Fibroblast of lung (primary cell): ENCODE measurements around the gene LAMA5. TPM values are rescaled to one million over a fixed set of nuclear protein-coding genes. Genes with fewer than 3 reads are reported as not detected.

Experiments used
- DNase-seq, 2 donors: peaks; one replicate each; pipeline versions ENCODE4 v3.0.0 to v3.0.0-alpha.2; 2010; ENCODE audit warnings: low read depth in 2 of 2
- H2AFZ ChIP-seq: 2 replicates; pipeline ENCODE4 v1.5.1; 2012; ENCODE audit warnings: low read length, control low read depth, inconsistent platforms
- H3K27ac ChIP-seq: 2 replicates; pipeline ENCODE4 v1.5.1; 2011; ENCODE audit warnings: low read length, control low read depth; ENCODE audit not compliant: insufficient read depth
- H3K27me3 ChIP-seq: 2 replicates; pipeline ENCODE4 v1.5.1; 2011; ENCODE audit warnings: mild to moderate bottlenecking, low read length; ENCODE audit not compliant: control insufficient read depth, insufficient read depth
- H3K36me3 ChIP-seq: 2 replicates; pipeline ENCODE4 v1.5.1; 2011; ENCODE audit warnings: low read length; ENCODE audit not compliant: control insufficient read depth, insufficient read depth
- H3K4me1 ChIP-seq: 2 replicates; pipeline ENCODE4 v1.5.1; 2011; ENCODE audit warnings: low read length; ENCODE audit not compliant: control insufficient read depth, insufficient read depth; ENCODE audit errors: extremely low read depth
- H3K4me2 ChIP-seq: 2 replicates; pipeline ENCODE4 v1.5.1; 2011; ENCODE audit warnings: low read length, control low read depth; ENCODE audit not compliant: insufficient read depth; ENCODE audit errors: extremely low read depth
- H3K4me3 ChIP-seq, 4 experiments: fragments of 200-600 bp in 1 of 4; sonication (generic) in 1 of 4; replicated peaks in 1 of 4; 2 replicates each; pipeline ENCODE4 v1.5.1; 2011 to 2016; ENCODE audit warnings: low read length in 4 of 4, low read depth in 3 of 4, mild to moderate bottlenecking in 3 of 4, control low read depth in 2 of 4, inconsistent platforms in 1 of 4, mixed read lengths in 1 of 4; ENCODE audit not compliant: insufficient read depth in 1 of 4; ENCODE audit errors: control extremely low read depth in 1 of 4
- H3K79me2 ChIP-seq: 2 replicates; pipeline ENCODE4 v1.5.1; 2012; ENCODE audit warnings: mild to moderate bottlenecking, low read length, inconsistent platforms; ENCODE audit not compliant: control insufficient read depth, insufficient read depth
- H3K9ac ChIP-seq: 2 replicates; pipeline ENCODE4 v1.5.1; 2011; ENCODE audit warnings: mild to moderate bottlenecking, low read length, control low read depth; ENCODE audit not compliant: insufficient read depth
- H3K9me3 ChIP-seq: 2 replicates; pipeline ENCODE4 v1.5.1; 2012; ENCODE audit warnings: low read depth, low read length; ENCODE audit not compliant: control insufficient read depth, insufficient read depth
- H4K20me1 ChIP-seq: 2 replicates; pipeline ENCODE4 v1.5.1; 2011; ENCODE audit warnings: low read length; ENCODE audit not compliant: control insufficient read depth, insufficient read depth; ENCODE audit errors: extremely low read depth
- EZH2 ChIP-seq: IDR thresholded peaks from 2 replicates; pipeline ENCODE4 v1.5.1; 2012; ENCODE audit warnings: low read length, control low read depth, mild to moderate bottlenecking; ENCODE audit errors: missing control alignments
- polyA plus RNA-seq, 2 donors: library from polyadenylated mRNA; depleted of rRNA in 1 of 2; stranded (reverse) in 1 of 2; unstranded in 1 of 2; fragments of >200 nt; gene quantifications; 2 replicates each; pipeline ENCODE4 v1.2.1, GENCODE V29; 2011 to 2012; ENCODE audit warnings: missing spikeins in 1 of 2
- total RNA-seq: library from RNA; depleted of rRNA; stranded (reverse); fragments of >200 nt; gene quantifications from 2 replicates; pipeline ENCODE4 v1.2.1, GENCODE V29; 2014
- TF ChIP-seq, protein P1 (sequence below), 2 donors: IDR thresholded peaks in 1 of 2; conservative IDR thresholded peaks in 1 of 2; 1 replicate in 1 of 2; 2 replicates in 1 of 2; pipeline ENCODE4 v1.5.1; 2011 to 2012; ENCODE audit warnings: low read length in 2 of 2, control low read depth in 1 of 2, inconsistent platforms in 1 of 2, low read depth in 1 of 2, mild to moderate bottlenecking in 1 of 2

The LAMA5 gene
- total and polyA plus RNA-seq, 2 donors (not counting 1 experiment from before 2014, with no cell fraction given) = 1.5 to 81.6 TPM

DNA sequence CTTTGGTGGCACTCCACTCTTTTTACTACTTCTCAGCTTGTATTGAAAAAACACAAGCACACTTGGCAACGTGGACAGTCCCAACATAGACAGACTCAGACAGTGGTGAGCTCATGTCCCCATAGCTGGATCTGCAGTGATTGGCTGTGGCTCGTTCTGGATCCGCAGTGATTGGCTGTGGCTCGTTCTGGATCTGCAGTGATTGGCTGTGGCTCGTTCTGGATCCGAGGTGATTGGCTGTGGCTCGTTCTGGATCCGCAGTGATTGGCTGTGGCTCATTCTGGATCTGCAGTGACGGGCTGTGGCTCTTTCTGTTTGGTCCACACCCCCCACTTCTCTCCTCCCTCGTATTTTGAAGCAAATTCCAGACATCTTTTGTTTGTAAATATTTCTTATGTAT lies 100.8 kb downstream of the LAMA5 start:
- H3K36me3 ChIP-seq = peaks cover under 1% of the 10 kb centered on the region
- H2AFZ ChIP-seq = no peak overlapping the region
- H4K20me1 ChIP-seq = no peaks in the 10 kb centered on the region
- no peaks in the 10 kb centered on the region for H3K27me3 ChIP-seq
- H3K27ac ChIP-seq = no peak overlapping the region
- H3K4me1 ChIP-seq = no peaks in the 10 kb centered on the region
- H3K9ac ChIP-seq = no peak overlapping the region
- DNase-seq = peak in 1 of 2 donors; percentile 3
- no peak for TF ChIP-seq EZH2
- TF ChIP-seq, protein P1, sequence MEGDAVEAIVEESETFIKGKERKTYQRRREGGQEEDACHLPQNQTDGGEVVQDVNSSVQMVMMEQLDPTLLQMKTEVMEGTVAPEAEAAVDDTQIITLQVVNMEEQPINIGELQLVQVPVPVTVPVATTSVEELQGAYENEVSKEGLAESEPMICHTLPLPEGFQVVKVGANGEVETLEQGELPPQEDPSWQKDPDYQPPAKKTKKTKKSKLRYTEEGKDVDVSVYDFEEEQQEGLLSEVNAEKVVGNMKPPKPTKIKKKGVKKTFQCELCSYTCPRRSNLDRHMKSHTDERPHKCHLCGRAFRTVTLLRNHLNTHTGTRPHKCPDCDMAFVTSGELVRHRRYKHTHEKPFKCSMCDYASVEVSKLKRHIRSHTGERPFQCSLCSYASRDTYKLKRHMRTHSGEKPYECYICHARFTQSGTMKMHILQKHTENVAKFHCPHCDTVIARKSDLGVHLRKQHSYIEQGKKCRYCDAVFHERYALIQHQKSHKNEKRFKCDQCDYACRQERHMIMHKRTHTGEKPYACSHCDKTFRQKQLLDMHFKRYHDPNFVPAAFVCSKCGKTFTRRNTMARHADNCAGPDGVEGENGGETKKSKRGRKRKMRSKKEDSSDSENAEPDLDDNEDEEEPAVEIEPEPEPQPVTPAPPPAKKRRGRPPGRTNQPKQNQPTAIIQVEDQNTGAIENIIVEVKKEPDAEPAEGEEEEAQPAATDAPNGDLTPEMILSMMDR (conservative IDR thresholded peaks at IDR 0.05 in 1 of 2, IDR thresholded peaks at IDR 0.05 in 1 of 2; ENCODE audit: low read depth in 1 of 2, low read length in 2 of 2) = no peak
- H3K4me3 ChIP-seq = no peak overlapping the region
- H3K79me2 ChIP-seq = no peaks in the 10 kb centered on the region
- no peak overlapping the region for H3K4me2 ChIP-seq
- H3K9me3 ChIP-seq = no peaks in the 10 kb centered on the region

DNA sequence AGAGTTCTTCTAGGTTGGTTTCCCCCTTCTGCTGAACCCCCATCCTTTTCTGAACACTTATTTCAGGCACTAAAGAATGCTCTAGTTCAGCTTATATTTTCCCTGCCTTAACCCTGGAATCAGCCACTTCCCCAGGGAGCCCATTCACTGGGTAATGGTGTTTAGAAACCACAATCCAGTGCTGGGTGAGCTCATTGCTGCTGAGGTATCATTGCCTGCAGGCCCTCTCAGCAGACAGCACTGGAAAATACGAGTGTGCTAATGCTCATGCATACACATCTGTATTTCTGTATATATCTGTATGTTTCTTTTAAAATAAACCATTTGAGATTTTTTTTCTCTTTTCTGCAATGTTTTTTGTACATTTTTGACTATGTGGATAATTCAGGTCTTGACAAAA lies 101.7 kb downstream of the LAMA5 start:
- Histone ChIP-seq H3K27ac (no peak overlapping the region), H3K4me1 (no peaks in the 10 kb centered on the region), H2AFZ (no peak overlapping the region), H3K9me3 (no peaks in the 10 kb centered on the region), H3K4me3 (no peak overlapping the region), H3K79me2 (no peaks in the 10 kb centered on the region), H3K4me2 (no peak overlapping the region), H3K27me3 (no peaks in the 10 kb centered on the region), H4K20me1 (no peaks in the 10 kb centered on the region), H3K36me3 (peaks cover 2% of the 10 kb centered on the region), H3K9ac (no peak overlapping the region)
- TF ChIP-seq, protein P1 (conservative IDR thresholded peaks at IDR 0.05 in 1 of 2, IDR thresholded peaks at IDR 0.05 in 1 of 2; ENCODE audit: low read depth in 1 of 2, low read length in 2 of 2) = no peak
- no peak for TF ChIP-seq EZH2
- DNase-seq = no peak

DNA sequence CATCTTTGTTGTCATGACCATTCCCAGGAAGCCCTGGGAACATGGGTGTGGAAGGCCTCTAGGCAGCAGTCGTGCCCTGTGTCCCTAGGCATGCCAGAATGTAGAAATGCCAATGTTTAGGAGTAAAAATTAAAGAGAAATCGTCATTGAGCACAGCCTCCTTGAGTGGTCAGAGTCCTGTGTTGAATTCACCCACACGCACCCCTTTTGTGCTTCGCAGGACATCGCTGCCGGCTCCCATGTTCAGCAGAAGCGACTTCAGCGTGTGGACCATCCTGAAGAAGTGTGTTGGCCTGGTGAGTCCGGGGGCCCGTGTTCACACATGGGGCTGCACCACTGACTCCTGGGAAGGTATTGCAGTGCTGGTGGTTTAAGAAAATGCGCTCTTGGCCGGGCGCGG lies 103.7 kb downstream of the LAMA5 start:
- H3K27ac ChIP-seq = no peak overlapping the region
- no peak overlapping the region for H3K4me3 ChIP-seq
- no peaks in the 10 kb centered on the region for H4K20me1 ChIP-seq
- H3K36me3 ChIP-seq = peaks cover 3% of the 10 kb centered on the region
- DNase-seq = no peak
- TF ChIP-seq, protein P1 (conservative IDR thresholded peaks at IDR 0.05 in 1 of 2, IDR thresholded peaks at IDR 0.05 in 1 of 2; ENCODE audit: low read depth in 1 of 2, low read length in 2 of 2) = no peak
- no peak for TF ChIP-seq EZH2
- no peaks in the 10 kb centered on the region for H3K9me3 ChIP-seq
- no peaks in the 10 kb centered on the region for H3K4me1 ChIP-seq
- no peak overlapping the region for H3K9ac ChIP-seq
- H3K27me3 ChIP-seq = no peaks in the 10 kb centered on the region
- H2AFZ ChIP-seq = no peak overlapping the region
- no peaks in the 10 kb centered on the region for H3K79me2 ChIP-seq
- H3K4me2 ChIP-seq = no peak overlapping the region
